NCI-H748 (cell line): Measurements from ENCODE around the gene SGMS1.
"Not testable (repeated sequence)": the region's sequence is repeated elsewhere in the genome, so short reads cannot be mapped to it uniquely, and the experiment has no call there.

Experiments used
- DNase-seq: peaks from one replicate; lab custom pipeline; 2025; ENCODE audit not compliant: unreplicated experiment; lab: John Stamatoyannopoulos, UW

Gene SGMS1

DNA sequence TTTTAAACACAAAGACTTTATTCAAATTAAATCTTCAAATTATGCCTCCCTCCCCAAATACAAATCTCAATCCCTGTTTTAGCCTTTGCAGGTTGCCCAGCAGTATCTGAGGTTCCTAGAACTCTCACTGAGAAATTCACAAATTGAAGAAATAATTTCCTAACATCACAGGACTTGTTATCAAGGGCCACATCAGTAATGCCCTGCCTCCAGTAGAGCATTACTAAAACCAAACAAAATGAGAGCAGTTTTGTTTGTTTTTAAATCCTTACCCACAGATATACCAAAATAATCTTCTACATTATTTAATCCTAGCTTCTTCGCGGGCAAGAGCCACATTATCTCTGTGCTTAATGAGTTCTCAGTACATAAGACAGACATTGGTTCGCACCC, 152.2 kb downstream of the SGMS1 start:
- no peak for DNase-seq

DNA sequence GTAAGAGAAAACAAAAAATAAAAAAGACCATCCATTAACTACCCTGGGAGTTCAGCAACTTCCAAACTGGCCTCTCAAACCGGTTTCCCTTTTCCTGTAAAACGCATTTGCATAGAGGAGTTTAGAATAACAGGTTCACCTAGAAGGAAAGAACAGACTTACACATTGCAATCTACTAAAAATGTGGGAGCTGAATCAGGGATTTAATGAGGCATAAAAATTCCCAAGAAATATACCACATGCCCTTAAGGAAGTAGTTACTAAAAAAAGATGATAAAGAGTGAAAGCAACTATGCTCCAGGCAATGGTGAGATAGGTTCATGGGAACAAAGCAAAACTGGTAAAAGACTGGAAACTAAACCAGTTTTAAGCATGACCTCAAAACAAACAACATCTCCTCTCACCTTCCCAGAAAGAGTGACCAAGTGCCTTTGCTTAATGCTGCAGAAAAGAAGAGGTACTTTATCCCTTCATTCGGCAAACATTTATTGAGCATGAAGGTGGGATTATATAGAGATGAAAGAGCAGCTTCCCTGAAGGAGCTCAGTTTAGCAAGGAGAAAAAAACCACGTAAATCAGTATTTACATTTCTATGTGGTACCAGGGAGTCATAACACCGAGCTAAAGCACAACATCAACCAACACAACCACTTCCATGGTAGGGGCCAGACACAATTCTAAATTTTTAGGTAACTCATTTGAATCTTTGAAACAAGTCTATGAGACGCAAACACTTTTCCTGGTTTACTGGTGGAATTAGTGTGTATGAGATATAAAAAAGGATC, 152.8 kb downstream of the SGMS1 start:
- DNase-seq = no peak

DNA sequence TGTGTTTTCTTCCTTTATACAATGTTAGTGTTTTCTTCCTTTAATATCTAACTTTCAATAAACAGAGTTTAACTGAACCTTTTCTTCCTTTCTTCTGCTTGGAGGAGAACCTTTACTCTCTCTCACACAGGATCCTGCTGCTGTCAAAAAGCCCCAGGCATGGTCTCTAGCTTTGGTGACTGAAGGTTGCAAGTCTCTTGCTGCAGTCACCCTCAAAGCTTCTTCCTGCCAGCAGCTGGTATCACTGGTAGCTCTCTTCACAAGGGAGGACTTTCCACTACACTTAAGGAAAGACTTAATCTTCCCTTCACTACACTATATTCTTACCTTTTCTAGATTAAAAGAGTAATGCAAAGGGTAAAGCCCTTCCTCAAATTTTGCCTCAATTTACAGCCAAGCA, 153.4 kb downstream of the SGMS1 start:
- no peak for DNase-seq

DNA sequence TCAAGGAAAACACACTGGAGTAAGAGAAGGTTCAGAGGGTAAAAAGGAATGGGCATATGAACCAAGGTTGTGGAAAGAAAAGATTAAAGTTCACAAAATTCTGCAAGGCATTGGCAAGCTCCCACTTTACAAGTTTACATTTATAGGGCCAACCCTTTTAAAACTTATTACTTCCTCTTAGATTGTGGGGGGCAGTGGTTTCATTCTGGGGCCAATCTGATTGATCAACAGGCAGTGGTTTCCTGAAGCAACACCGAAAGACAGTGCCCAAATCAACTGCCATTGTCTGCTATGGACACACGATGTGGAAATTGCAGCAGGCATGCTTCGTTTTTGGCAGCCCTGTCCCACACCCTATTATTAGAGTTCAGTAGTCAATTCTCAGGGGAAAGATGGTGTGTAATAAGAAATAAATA, 154.0 kb downstream of the SGMS1 start:
- no peak for DNase-seq

DNA sequence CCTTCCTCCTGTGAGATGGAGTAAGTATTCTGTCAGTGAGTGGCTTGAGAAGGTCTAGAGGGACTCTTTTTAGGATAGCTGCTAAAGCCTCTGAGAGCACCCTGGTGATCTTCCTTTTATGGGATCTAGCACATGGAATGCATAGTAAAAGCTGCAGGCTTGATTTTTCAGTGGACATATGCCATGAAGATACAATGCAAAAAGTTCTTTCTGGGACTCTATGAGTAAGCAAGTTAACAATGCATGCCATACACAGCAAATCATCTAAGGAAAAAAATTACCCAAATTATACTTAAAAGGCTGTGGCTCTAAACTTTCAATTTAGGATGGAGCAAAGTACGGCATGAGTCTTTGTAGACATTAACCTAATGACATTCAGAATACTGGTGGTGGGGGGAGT, 154.5 kb downstream of the SGMS1 start:
- DNase-seq = no peak

DNA sequence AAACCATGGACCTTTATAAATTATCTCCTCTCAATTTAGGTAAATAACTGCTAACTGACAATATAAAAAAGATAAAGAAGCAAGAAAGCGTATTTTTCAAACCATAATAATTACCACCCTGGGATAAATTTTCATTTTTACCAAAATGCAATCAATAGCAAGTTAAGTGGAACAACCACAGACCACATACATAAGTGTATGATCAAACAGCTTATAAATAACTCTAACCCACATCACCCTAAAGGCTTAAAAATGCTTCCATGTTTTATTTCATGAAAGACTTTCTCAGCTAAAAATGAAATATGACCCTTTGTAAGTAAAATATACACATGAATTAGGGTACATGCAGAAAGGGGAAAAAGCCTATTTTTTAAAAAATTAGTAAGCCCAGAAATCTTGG, 156.5 kb downstream of the SGMS1 start:
- DNase-seq = no peak

DNA sequence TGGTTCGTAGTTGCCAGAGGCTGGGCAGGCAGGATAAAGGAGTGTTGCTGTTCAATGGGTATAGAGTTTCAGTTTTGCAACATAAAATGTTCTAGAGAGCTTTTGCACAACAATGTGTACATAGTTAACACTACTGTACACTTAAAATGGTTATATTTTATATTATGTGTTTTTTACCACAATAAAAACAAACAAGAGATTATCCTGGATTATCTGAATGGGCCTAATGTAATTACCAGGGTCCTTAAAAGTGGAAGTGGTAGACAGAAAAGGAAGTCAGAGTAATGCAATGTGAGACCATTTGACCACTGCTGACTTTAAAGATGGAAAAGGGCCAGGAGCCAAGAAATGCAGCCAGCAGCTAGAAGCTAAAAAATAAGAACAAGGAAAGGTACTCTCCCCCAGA, 159.7 kb downstream of the SGMS1 start:
- no peak for DNase-seq

DNA sequence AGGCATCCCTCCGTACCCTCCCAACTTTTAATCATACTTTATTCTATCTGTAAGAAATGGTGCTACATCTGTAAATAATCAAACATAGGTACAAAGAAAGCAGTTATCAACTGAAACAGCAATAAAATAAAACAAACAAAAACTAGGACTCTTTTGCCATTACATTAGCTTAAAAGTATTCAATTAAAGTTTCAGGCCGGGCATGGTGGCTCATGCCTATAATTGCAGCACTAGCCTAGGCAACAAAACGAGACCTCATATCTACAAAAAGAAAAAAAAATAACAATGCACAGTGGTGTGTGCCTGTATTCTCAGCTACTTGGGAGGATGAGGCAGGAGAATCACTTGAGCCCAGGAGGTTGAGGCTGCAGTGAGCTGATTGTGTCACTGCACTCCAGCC, 161.9 kb downstream of the SGMS1 start:
- DNase-seq = no peak

DNA sequence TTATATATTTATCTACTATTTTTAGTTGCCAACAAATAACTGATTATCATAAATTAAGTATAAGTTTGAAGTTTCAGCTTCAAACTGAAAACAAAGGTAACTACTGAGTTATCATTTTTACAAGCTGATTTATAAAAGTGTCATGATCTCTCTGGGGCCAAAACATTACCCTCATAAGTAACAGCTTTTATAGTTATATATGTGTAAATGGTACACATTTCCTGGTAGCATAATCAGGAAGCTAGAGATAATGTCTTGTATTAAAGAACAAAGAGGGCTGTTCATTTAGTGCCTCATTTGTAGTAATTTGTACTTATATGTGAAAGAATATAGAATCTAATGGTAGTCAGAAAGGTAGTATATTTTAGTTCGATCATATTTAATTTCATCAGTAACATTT, 162.6 kb downstream of the SGMS1 start:
- no peak for DNase-seq

DNA sequence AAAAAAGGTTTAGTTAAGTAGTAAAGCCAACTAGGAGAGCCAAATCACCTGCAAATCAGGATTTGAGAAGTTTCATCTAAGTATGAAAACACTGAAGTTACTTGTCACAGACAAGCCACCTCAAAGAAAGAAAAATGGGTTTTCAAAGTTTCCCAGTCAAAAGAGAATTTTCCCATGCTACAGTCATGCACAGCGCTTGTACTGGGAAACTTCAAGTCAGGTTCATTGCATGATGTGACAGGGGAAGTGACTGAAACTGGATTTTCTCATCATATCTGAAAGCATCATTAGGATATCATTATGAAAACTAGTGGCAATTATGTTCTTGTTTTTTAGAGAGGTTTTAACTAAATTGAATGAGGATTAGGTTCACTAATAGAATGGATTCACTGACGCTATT, 167.0 kb downstream of the SGMS1 start:
- DNase-seq = no peak

DNA sequence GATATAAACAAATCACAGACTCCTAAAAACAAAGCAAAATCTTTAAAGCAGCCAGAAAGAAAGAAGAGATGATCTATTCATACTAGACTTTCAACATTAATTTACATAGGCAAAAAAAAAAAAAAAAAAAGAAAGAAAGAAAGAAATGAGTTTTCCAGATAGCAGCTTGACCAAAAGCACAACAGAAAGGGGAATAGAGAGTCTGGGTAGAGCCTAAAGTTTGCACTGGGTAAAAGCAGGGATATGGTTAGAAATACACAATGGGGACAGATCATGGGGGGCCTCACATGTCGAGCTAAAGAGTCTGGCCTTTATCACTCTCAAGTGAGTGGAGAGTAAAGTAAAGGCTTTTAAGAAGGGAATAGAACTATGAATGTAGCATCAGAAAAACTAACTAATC, 169.8 kb downstream of the SGMS1 start:
- DNase-seq = no peak

DNA sequence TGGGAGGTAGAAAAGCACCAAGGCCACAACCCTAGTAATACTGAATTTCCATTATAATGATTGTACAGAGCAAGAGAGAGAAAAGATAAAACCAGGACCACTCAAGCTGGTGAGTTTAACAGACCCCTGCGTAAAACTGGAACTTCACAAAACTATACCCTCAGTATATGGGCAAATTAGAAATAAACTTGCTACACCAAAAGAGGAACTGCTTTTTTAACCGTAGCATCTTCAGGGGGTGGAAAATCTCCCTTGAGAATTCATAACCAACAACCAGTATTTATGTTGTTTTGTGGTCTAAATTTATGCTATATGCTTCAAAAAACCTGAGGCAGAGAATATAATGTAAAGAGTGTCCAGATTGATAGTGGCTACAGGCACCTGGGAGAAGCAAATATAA, 171.2 kb downstream of the SGMS1 start:
- no peak for DNase-seq

DNA sequence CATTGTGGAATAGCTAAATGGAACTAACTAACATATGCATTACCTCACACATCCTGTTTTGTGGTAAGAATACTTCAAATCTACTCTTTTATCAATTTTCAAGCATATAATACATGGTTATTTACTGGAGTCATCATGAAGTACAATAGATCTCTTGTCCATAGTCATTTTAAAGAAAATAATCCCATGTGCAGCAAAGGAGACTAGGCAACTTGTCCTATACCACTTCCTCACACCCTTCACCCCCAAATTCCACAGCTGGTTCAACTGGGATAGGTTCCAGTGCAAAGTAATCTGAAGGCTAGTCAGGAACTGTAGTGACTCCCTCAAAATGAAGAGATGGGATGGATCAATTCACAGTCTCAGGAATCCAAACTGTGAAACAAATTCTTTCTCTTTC, 176.1 kb downstream of the SGMS1 start:
- no peak for DNase-seq

DNA sequence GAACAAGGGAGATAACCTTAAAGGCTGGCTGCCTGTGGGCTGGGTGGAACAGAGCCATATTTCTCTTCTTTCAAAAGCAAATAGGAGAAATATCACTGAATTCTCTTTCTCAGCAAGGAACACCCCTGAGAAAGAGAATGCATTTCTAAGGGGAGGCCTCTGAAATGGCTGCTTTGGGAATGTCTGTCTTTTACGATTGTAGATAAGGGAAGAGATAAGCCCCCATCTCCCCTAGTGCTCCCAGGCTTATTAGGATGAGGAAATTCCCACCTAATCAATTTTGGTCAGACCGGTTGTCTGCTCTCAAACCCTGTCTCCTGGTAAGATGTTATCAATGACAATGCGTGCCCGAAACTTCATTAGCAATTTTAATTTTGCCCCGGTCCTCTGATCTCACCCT, 178.0 kb downstream of the SGMS1 start:
- DNase-seq = not testable (repeated sequence)

DNA sequence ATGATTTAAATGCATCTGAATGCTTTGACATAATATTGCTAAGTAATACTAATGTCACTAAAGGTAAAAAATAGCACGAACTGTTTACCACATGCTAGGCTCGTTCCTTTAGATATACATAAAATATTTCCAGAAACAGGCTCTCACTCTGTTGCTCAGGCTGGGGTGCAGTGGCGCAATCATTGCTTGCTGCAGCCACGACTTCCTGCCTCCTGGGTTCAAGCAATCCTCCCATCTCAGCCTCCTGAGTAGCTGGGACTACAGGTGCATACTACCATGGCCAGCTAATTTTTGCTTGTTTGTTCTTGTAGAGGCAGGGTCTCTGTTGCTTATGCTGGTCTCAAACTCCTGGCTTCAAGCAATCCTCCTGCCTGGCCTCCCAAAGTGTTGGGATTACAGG, 183.3 kb downstream of the SGMS1 start:
- no peak for DNase-seq

DNA sequence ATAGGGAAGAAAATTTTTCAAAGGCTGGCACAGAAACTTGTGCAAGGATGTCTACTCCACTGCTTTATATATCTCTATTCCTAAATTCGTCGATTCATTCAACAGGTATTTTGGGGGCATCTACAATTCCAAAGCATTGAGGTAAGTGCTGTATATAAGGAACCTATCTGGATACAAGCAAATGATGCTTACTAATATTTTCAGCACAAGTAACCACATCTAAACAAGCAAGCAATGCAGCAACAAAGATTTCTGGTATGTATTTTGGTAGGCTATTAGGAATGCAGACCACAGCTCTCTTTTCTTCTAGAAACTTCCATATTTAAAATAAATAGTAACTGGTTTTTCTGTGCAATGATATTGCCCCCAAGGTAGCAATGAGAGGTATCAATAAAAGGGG, 183.9 kb downstream of the SGMS1 start:
- no peak for DNase-seq

DNA sequence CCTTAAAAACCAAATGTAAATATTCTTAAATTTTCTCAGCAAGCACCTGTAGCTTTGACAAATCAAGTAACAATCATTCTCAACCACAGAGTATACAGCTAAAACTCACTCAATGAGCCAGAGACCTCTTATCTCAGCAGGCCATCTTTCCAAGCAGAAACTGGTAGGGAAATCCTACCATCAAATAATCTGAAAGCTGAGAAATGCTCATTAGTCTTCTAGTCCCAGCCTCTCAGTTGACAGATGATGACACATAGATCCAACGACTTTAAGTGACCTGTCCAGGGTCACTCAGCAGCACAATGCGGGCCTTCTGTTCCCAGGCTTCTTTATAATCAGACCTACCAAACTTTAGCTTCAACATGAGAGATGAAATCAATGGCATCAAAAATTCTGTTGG, 184.6 kb downstream of the SGMS1 start:
- no peak for DNase-seq

DNA sequence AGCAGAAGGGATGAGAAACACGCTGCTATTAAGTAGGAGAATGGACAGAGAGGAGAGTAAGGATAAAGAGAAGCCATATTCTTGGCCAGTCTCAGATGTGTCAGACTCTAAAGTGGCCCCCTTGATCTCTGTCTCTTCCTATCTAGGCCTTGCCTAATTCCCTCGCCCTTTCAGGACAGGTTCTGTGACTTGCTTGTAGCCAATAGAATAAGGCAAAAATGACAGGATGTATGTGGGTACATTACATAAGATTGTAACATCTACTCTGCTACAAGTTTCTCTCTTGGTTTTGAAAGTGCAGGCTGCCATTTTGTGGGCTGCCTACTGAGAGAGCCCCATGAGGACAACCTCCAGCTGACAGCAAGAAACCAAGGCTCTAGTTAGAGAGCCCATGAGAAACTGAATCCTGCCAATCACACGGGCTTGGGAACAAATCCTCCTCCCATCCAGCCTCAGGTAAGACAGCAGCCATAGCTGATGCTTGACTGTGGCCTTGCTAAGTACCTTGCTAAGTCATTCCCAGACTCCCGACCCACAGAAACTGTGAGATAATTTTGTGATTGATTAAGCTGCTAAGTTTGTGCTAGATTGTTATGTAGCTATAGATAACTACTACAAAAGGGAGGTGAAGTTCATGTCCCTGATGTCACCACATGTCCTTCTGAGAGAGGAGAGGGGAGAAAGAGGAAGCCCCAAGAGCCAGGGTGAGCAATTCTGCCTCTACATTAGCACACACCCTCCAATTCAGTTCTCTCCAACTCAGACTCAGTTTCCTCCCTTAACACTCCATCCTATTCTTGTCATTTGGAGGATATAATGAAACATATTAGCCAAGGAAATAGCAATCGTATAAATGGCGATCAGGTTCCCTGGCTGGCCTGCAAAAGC, 185.5 kb downstream of the SGMS1 start:
- no peak for DNase-seq

DNA sequence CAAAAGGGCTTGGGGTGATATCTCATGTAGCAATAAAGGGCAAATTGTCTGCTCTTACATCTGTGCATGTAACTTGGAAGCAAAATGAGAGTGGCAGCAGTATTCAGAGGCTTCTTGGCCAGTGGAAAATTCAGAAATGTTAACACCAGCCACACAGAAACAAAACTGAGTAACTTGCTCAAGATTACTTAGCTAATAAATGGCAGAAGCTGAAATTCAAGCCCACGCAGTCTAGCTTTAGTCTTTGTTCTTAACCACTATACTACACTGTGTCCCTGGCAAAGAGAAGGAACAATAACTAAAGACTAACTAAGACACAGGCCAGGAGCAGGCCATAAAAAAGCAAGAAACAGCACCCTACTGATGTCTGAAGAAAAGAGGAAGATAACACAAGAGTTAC, 186.5 kb downstream of the SGMS1 start:
- DNase-seq = no peak

DNA sequence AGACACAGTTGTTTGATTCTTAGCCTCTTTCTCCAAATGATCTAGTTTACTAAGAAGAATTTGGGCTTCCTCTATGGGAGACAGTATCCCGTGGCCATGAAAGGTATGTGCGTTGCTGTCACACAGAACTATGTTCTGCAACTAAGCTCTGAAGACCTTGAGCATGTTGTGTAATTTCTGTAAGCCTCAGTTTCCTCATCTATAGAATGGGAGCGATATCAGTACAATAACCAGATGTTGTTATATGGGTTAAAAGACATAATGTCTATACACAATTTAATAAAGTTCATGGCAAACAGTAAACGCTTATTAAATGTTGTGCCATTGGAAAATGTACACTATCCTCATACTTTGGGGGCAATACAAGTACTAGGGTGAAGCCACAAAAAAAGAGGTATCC, 187.0 kb downstream of the SGMS1 start:
- no peak for DNase-seq

DNA sequence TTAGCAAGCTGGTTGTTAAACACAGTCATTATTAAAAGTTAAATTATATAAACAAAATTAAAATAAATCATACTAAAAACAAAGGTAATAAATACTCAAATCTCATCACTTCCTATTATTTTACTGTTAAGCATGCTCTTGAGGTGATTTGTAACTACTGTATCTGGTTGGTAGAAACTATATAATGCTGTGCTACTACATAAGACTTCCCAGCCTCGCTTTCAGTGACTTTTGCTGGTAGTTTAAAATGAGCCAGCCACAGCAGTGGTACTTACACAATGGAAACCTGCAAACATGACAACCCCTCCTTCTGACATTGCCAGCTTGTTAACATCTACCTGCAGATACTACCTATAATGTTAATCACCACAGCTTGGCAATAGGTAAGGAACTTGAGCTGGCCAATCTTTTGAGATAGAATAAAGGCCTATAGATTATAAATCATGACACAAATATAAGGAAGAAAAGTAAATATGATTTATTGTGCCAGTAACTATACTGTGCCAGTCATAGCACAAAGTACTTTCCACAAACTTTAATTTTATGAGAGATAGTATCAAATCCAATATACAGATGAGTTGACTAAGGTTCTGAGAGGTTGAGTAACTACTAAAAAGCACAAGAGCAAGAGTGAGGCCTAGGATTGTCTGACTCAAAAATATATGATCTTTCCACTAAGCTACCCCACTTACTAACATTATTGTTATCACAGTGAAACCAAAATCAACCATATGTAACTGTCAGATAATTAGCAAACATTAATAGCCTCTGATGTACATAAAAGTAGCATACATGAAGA, 191.3 kb downstream of the SGMS1 start:
- DNase-seq = no peak

DNA sequence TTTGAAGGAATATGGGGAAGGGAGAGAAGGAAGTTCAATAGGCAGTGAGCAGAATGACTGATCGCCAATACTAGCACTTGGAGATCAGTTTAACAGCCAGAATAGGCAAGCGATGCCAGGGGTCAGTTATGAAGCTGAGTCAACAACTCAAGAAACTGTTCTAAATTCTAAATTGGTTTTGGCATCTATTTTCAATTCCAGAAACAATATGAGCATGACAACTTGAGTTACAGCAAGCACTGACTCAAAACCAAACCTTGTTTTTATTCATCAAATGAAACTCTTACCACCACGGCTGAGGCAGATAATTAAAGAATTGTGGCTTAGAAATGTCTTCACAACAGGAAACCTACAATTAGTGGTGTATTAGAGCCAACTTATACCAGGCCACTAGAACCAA, 192.0 kb downstream of the SGMS1 start:
- DNase-seq = no peak
